Stimulated activated effector memory CD8-positive, alpha-beta T cell treated with anti-CD3 and anti-CD28 coated beads, Interleukin-12 subunit alpha, Interleukin-12 subunit beta, amount 100 ng/mL, for 72 hours (primary cell): Measurements from ENCODE around the gene CCDC137.

Source experiments
- ATAC-seq: fragments of 150-1000 bp; cut with Tn5 transposase; 2 replicates; pipeline ENCODE4 v1.10.0; 2021
- DNase-seq, 2 donors: peaks; one replicate each; pipeline ENCODE4 v3.0.0; 2021 to 2022; ENCODE audit warnings: low spot score in 2 of 2
- H3K27ac Mint-ChIP-seq: one replicate; pipeline ENCODE4 v1.8.0; 2022; ENCODE audit warnings: mild to moderate bottlenecking, mixed read lengths
- H3K36me3 Mint-ChIP-seq: one replicate; pipeline ENCODE4 v1.8.0; 2022; ENCODE audit warnings: mild to moderate bottlenecking, mixed read lengths
- H3K4me1 Mint-ChIP-seq: one replicate; pipeline ENCODE4 v1.8.0; 2022; ENCODE audit warnings: mixed read lengths
- H3K4me3 Mint-ChIP-seq: one replicate; pipeline ENCODE4 v1.8.0; 2022; ENCODE audit warnings: mild to moderate bottlenecking, mixed read lengths
- H3K9me3 Mint-ChIP-seq: one replicate; pipeline ENCODE4 v1.8.0; 2022; ENCODE audit warnings: mixed read lengths

The CCDC137 gene

DNA sequence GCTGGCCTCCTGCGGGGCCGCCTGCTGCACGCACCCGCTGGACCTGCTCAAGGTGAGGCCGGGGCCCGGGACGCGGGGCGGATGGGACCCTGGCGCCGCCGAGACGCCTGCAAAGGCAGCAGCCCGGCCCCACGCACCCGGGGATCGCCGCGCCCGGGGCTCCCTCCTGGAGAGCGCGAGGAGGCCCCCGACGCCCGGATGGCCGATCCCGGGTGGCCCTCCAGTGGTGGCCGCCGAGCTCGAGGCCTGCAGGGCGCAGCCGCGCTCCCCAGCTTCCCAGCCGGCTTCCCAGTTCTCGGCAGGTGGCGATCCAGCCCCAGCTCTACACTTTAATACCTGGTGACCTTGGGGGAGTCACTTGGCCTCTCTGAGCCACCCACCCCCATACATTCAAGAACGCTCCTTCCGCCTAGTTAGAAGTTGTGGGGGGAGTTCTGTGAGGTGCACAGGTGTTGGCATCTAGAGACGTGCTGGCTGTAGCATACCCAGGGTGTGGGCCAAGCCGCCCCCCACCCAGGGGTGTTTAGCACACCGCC lies 46.0 kb downstream of the CCDC137 start:
- ATAC-seq (peak; percentile 31), DNase-seq (no peak)
- Mint-ChIP-seq H3K4me1 (peaks cover 17% of the 10 kb centered on the region), H3K36me3 (peaks cover 27% of the 10 kb centered on the region), H3K27ac (peak overlapping the region; percentile 58), H3K9me3 (no peaks in the 10 kb centered on the region), H3K4me3 (peak overlapping the region; percentile 81)

- Mint-ChIP-seq H3K36me3 (peaks cover 23% of the 10 kb centered on the region), H3K27ac (peak overlapping the region; percentile 58), H3K9me3 (no peaks in the 10 kb centered on the region), H3K4me1 (peaks cover 17% of the 10 kb centered on the region), H3K4me3 (peak overlapping the region; percentile 81)
- ATAC-seq, result no peak
- DNase-seq, result no peak
Measured at GRCh38 chr17:81713004-81713555, 46.5 kb downstream of the CCDC137 start.

GRCh38 chr17:81713556-81714411 lies 47.2 kb downstream of the CCDC137 start:
- Mint-ChIP-seq H3K36me3 (peaks cover 23% of the 10 kb centered on the region), H3K9me3 (no peaks in the 10 kb centered on the region), H3K4me3 (peak overlapping the region; percentile 81), H3K27ac (no peak overlapping the region), H3K4me1 (peaks cover 17% of the 10 kb centered on the region)
- ATAC-seq (no peak), DNase-seq (no peak)

DNA sequence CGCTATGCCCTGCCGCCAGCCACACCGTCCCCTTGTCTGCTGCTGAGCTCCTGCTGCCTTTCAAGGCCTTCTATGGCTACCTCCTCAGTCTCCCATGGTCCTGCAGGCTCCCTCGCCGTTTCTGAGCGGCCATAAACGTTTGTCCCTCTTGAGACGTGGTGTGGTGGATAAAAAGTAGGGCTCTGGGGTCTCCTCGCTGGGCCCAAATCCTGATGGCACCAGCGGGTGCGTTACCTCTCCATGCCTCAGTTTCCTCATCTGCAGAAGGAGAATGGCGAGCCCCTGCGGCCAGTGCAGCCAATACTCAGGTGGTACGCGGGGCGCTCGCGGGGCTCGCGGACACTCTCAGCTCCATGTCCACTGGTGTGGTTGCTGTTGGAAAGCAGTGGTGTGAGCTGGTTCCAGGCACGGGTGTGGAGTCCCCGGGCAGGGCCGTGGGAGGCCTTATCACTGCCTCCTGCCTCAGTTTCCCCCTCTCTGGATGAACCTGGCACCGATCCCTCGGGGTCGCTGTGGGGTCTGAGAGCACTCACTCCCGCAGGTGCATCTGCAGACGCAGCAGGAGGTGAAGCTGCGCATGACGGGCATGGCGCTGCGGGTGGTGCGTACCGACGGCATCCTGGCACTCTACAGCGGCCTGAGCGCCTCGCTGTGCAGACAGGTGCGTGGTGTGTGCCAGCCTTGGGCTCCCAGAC lies 48.0 kb downstream of the CCDC137 start:
- DNase-seq, result no peak
- Mint-ChIP-seq H3K4me3 (peak overlapping the region; percentile 16), H3K27ac (no peak overlapping the region)

DNA sequence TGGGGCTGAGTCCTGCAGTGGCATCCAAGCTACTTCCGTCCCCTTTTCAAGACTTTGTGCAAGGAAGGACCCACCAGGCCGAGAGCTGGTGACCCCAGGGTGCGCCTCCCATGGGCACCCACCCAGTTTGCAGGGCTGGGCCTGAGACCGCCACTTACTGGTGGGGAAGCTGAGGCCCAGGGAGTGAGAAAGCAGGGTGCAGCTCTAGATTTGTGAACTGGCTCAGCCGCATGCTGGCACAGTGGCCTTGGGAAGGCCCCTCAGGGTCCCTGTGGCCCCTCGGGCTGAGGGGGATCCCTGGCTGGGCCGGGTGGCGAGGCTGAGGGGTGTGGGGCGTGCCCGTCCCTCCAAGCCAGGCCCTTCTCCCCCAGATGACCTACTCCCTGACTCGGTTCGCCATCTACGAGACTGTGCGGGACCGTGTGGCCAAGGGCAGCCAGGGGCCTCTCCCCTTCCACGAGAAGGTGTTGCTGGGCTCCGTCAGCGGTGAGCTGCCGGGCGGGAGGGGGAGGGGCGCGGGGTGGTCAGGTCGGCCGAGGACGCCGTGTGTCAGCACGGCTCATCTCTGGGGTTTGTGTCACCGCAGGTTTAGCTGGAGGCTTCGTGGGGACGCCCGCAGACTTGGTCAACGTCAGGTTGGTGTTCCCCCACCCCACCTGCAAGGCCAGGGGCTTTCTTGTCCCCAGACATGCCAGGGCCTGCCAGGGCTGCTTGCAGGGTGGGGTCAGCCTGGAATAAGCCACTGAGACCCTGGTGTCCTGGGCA lies 48.8 kb downstream of the CCDC137 start:
- DNase-seq (no peak), ATAC-seq (no peak)
- no peak overlapping the region for H3K4me3 Mint-ChIP-seq
- peaks cover 21% of the 10 kb centered on the region for H3K36me3 Mint-ChIP-seq
- no peaks in the 10 kb centered on the region for H3K9me3 Mint-ChIP-seq
- no peak overlapping the region for H3K27ac Mint-ChIP-seq
- H3K4me1 Mint-ChIP-seq, result peaks cover 14% of the 10 kb centered on the region

More for the DNA sequence above, 48.0 kb downstream of the CCDC137 start:
- no peak for ATAC-seq
- Mint-ChIP-seq H3K36me3 (peaks cover 23% of the 10 kb centered on the region), H3K4me1 (peaks cover 17% of the 10 kb centered on the region), H3K9me3 (no peaks in the 10 kb centered on the region)

GRCh38 chr17:81715872-81716673 lies 49.5 kb downstream of the CCDC137 start:
- peaks cover 13% of the 10 kb centered on the region for H3K36me3 Mint-ChIP-seq
- no peak overlapping the region for H3K27ac Mint-ChIP-seq
- no peak overlapping the region for H3K4me3 Mint-ChIP-seq

GRCh38 chr17:81716674-81716996 lies 50.1 kb downstream of the CCDC137 start:
- no peak overlapping the region for H3K27ac Mint-ChIP-seq
- DNase-seq (no peak), ATAC-seq (no peak)
- no peaks in the 10 kb centered on the region for H3K9me3 Mint-ChIP-seq
- peaks cover 8% of the 10 kb centered on the region for H3K36me3 Mint-ChIP-seq
- no peak overlapping the region for H3K4me3 Mint-ChIP-seq
- H3K4me1 Mint-ChIP-seq, result peaks cover 6% of the 10 kb centered on the region

More at GRCh38 chr17:81715872-81716673, 49.5 kb downstream of the CCDC137 start:
- peaks cover 7% of the 10 kb centered on the region for H3K4me1 Mint-ChIP-seq
- DNase-seq (no peak), ATAC-seq (no peak)
- no peaks in the 10 kb centered on the region for H3K9me3 Mint-ChIP-seq

- H3K4me1 Mint-ChIP-seq, result peaks cover 6% of the 10 kb centered on the region
- H3K36me3 Mint-ChIP-seq, result peaks cover 8% of the 10 kb centered on the region
- H3K4me3 Mint-ChIP-seq, result no peak overlapping the region
- ATAC-seq (no peak), DNase-seq (no peak)
- no peak overlapping the region for H3K27ac Mint-ChIP-seq
- no peaks in the 10 kb centered on the region for H3K9me3 Mint-ChIP-seq
Measured at GRCh38 chr17:81717049-81717765, 50.7 kb downstream of the CCDC137 start.

GRCh38 chr17:81717766-81718089 lies 51.2 kb downstream of the CCDC137 start:
- Mint-ChIP-seq H3K9me3 (no peaks in the 10 kb centered on the region), H3K27ac (no peak overlapping the region), H3K4me1 (peaks cover 4% of the 10 kb centered on the region), H3K36me3 (peaks cover 4% of the 10 kb centered on the region), H3K4me3 (no peak overlapping the region)
- ATAC-seq (no peak), DNase-seq (no peak)

DNA sequence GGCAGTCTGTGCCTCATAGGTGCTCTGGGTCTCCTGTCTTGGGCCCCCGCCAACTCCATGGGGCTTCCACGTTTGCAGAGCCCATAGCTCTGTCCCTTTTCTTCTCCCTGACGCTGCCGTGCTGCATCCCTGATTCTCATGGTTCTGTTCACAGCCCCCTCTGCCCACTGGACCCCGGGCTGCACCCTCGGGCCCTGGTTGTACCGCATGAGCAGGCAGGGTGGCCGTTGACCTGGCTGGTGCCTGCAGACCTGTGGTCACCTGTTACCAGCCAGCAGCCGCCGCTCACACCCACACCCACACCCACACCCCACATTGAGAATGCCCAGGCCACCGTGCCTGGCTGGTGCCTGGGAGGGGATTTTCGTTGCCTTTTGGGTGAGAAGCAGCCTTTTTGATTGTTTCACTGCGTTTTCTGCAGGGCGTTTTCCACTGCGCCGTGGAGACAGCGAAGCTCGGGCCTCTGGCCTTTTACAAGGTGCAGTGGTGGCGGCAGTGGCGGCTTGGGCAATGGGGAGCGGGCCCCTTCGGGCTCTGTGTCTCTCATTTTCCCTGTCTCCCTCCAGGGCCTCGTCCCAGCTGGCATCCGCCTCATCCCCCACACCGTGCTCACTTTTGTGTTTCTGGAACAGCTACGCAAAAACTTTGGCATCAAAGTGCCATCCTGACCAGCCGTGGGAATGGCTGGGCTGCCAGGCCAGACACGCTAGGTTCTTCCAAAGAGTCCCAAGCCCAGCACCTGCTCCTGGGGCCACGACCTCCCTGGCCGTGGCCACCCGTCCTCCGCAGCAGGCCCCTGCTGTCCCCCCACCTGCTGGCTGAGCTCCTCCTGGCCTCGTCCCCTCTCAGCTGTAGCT lies 53.1 kb downstream of the CCDC137 start:
- H3K4me1 Mint-ChIP-seq, result no peaks in the 10 kb centered on the region
- no peaks in the 10 kb centered on the region for H3K9me3 Mint-ChIP-seq
- no peak overlapping the region for H3K27ac Mint-ChIP-seq
- DNase-seq (no peak), ATAC-seq (no peak)
- no peaks in the 10 kb centered on the region for H3K36me3 Mint-ChIP-seq
- H3K4me3 Mint-ChIP-seq, result no peak overlapping the region

DNA sequence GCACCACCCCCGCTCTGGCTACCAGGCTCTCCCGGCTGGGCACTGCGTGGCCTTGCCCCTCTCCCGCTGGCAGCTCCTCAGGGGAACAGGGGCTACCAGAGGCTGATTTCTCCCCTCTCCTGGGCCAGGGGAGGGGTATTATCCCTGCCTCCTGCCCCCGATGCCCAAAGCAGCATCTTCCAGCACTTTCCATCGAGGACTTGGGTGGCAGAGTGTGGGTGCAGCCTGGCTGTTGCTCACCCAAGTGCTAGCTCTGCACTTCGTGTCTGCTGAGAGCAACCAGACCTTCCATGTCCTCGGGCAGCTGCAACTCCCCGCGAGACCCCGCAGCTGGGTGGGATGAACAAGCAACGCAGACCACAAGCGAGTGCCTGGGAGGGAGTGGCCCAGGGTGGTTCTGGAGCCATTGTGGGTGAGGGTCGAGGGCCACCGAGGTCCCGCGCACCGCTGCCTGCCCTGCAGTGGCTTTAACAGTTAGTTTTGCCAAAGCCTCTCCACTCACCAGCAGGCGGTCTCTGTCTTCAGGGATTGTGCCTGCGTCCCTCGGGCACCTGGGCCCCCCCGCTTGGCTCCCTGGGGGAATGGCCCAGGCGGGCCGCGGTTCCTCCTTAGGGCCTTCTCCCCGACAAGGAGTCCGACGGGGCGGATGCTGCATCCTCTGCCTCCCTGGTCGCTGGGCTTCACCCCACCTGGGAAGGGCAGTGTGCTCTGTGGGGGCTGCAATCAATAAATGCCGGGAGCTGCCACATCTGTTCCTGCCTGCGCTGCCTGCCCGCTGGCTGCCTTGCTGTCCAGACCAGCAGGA lies 53.9 kb downstream of the CCDC137 start:
- DNase-seq, result no peak
- Mint-ChIP-seq H3K4me1 (no peaks in the 10 kb centered on the region), H3K27ac (no peak overlapping the region), H3K4me3 (no peak overlapping the region), H3K9me3 (no peaks in the 10 kb centered on the region), H3K36me3 (no peaks in the 10 kb centered on the region)
- ATAC-seq, result no peak

DNA sequence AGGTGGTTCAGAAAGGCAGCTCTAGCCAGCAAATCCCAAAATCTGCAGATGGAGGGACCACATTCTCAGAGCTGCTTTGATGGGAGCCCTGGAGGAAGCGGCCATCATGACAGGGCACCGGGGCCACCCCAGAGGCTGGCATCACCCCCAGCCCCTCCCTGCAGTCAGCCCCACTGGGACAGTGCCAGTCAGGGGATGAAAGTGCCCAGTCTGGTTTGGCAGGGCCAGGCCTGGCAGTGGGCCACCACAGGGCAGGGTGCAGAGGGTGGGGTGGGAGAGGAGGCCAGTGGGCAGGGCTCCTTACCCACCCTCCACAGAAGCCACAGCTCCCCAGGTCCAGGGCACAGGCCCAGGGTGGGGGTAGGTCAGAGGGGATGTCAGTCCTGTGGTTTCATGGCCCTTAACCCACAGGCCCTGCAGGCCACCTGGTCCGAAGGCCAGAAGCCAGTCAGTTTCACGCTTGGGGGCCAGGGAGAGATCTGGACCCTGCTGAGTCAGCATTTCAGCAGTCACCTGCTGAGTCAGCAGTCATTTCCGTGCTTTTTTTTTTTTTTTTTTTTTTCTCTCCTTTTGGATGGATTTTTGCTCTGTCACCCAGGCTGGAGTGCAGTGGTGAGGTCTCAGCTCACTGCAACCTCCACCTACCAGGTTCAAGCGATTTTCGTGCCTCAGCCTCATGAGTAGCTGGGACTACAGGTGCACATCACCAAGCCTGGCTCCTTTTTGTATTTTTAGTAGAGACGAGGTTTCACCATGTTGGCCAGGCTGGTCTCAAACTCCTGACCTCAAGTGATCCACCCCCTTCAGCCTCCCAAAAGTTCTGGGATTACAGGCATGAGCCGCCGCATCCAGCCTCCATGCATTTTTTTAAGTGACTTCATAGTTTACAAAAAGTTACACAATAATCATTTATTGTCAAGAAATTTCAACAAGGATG lies 55.9 kb downstream of the CCDC137 start:
- no peak overlapping the region for H3K4me3 Mint-ChIP-seq
- ATAC-seq (no peak), DNase-seq (no peak)

More for the DNA sequence above, 55.9 kb downstream of the CCDC137 start:
- Mint-ChIP-seq H3K9me3 (no peaks in the 10 kb centered on the region), H3K36me3 (no peaks in the 10 kb centered on the region), H3K27ac (no peak overlapping the region), H3K4me1 (no peaks in the 10 kb centered on the region)
